Stimulated activated CD4-positive, alpha-beta T cell treated with anti-CD3 and anti-CD28 coated beads, TNF-alpha, amount 100 ng/mL, for 4 hours (primary cell): ENCODE measurements around the gene ALOX5AP.

ENCODE experiments used
- DNase-seq, 3 experiments: peaks; one replicate each; pipeline ENCODE4 v3.0.0-alpha.2; 2020; ENCODE audit warnings: low read depth in 3 of 3

Gene ALOX5AP

GRCh38 chr13:30735025-30735871 lies at the start of gene ALOX5AP:
Gene ALOX5AP, plus strand, starts transcription at chr13:30735543. Its CDS starts 63 bp downstream, at chr13:30735606.
- no peak for DNase-seq

GRCh38 chr13:30685987-30686386 lies 49.4 kb upstream of the ALOX5AP start:
- no peak for DNase-seq

- no peak for DNase-seq
Observed at GRCh38 chr13:30687601-30688000, 47.7 kb upstream of the ALOX5AP start.

GRCh38 chr13:30689752-30690151 lies 45.6 kb upstream of the ALOX5AP start:
- no peak for DNase-seq

- DNase-seq: no peak
Observed at GRCh38 chr13:30690282-30691188, 44.8 kb upstream of the ALOX5AP start.

- no peak for DNase-seq
Observed at GRCh38 chr13:30692113-30692512, 43.2 kb upstream of the ALOX5AP start.

DNA sequence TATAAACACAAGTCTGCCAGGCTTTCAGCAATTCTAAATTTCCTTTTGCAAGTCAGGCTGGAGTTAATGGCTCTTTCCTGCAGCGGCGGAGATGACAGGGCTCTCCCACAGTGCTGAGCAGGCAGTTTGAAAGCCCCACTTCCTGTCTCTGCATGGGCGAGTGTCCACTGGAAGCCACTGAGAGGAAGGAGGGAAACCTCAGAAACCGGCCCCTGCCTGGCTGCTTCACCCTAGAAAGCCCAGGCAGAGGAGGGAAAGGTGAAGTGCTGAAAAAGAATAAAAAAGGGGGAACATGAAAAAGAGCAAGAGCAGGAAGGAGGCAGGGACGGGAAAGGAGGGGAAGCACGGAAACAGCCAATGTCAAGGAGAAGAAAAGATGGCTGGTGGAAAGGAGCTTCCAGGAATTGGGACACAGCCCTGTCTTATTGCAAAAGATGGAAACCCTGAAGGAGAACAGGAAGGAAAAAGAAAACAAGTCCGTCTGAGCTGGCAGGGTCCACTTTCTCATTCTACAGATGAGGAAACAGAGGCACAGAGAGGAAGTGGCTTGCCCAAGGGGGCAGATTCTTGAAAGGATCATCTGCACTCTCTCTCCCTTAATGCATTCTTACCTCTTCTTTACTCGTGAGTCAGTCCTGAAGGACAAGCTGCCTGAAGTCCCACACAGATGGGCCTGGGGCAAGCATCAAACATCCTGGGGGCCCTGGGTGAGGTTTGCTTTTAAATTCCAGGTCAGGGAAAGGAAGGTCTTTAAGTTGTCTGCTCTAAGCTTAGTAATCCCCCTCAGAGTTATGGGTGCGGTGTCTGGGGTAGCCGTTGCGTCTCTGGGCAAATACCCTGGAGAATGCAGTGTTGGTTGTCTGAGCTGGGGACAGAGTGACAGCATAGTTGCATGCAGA lies 38.8 kb upstream of the ALOX5AP start:
- no peak for DNase-seq

DNA sequence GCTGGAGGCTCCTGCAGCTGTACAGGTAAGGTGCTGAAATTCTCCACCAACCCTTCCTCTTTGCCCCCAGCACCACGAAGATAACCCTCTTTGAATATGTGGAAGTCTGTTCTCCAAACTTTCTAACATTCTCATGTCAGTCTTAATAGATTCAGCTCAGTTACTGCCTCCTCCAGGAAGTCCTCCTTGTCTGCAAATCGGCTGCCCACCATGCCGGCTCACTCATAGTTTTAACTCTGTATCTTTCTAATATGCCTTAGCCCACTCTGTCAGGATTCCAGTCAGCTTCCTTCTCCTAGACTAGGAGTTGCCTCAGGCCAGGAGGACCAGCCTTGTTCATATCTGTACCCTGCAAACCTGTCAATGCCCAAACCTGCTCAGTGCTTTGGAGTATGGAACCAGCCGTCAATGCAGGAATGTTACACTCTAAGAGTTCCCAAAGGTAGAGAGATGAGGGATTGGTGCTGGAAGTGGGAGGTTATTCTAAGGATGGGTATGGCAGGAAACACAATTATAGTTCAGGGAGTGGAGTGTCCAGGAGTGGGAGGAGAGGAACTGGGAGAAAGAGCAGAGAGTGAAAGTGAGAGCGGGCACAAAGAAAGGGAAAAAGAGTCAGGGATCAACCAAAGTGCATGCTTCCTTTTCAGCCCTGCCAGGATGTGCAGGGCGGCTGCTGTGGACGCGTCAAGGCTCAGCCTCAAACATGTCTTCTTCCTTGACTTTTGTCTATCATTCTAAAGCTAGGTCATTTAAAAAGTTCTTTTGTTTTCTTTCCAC lies 38.0 kb upstream of the ALOX5AP start:
- no peak for DNase-seq

- no peak for DNase-seq
Observed at GRCh38 chr13:30697996-30698401, 37.3 kb upstream of the ALOX5AP start.

GRCh38 chr13:30698488-30699005 lies 36.8 kb upstream of the ALOX5AP start:
- DNase-seq: no peak

DNA sequence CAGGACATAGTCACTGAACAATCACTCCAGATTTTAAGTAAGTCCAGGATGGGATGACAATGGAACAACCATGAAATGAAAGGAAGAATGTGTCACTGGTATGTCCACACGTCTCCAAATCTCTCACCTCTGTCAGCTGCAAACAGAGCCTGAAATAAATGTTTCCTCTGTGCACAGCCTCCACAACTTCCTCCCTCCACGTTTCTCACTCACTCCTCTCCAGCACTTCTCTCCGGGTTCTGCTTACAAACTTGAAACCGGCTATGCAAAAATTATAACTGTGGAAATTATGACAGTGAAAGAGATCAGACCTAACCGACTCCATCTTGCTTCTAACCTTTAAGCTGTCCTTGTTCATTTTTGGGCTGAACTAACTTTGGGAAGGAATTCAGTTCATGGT lies 35.0 kb upstream of the ALOX5AP start:
- no peak for DNase-seq

DNA sequence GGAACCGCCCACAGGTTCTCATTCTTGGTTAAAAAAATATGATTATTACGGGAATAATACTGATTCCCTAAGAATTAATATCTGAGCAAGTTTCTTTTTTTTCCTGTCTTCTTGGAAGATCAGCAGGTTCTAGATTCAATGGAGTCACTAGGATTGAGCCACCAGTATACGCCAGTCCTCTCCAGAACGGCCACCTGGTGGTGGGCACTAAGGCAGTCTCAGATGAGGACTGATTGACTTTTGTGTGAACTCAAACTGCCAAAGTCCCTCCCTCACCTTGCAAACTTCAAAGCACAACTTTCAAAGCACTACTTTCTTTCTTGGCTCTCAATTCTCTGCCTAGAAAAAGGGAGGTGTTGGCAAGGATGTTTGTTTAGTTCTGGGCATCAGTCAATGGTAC lies 33.3 kb upstream of the ALOX5AP start:
- no peak for DNase-seq

GRCh38 chr13:30704596-30704995 lies 30.7 kb upstream of the ALOX5AP start:
- DNase-seq: no peak

- no peak for DNase-seq
Observed at GRCh38 chr13:30705680-30706079, 29.7 kb upstream of the ALOX5AP start.

- DNase-seq: no peak
Observed at GRCh38 chr13:30708541-30708940, 26.8 kb upstream of the ALOX5AP start.

DNA sequence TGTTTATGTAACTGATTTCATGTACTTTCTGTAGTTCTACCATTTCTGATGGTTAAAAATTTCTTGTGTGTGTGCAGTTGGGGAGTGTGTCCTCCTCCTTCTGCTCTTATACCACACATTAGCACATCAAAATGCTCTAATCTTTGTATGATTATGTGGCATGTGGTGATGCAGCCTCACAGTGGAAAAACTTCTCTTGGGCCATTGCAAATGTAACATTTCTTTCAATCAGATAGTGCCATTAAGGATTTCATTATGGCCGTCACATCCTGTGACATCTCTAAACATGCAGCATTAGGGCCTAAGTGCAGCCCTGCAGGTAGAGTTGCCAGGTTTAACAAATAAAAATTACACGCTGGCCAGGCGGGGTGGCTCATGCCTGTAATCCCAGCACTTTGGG lies 24.9 kb upstream of the ALOX5AP start:
- DNase-seq: no peak

- no peak for DNase-seq
Observed at GRCh38 chr13:30711375-30711774, 24.0 kb upstream of the ALOX5AP start.

DNA sequence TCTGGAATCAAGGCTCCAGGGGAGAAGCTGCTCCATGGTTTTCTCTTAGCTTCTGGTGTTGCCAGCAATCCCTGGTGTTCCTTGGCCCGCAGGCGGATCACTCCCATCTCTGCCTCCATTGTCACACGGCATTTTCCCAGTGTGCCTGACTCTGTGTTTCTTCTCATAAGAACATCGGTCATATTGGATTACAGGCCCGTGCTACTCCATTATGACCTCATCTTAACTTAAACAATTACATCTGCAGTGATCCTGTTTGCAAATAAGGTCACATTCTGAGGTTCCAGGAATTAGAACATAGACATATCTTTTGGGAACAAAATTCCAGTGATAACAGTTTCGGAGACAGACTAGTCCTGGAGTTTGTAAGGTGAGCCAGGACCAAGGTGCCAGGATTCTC lies 23.5 kb upstream of the ALOX5AP start:
- DNase-seq: no peak

DNA sequence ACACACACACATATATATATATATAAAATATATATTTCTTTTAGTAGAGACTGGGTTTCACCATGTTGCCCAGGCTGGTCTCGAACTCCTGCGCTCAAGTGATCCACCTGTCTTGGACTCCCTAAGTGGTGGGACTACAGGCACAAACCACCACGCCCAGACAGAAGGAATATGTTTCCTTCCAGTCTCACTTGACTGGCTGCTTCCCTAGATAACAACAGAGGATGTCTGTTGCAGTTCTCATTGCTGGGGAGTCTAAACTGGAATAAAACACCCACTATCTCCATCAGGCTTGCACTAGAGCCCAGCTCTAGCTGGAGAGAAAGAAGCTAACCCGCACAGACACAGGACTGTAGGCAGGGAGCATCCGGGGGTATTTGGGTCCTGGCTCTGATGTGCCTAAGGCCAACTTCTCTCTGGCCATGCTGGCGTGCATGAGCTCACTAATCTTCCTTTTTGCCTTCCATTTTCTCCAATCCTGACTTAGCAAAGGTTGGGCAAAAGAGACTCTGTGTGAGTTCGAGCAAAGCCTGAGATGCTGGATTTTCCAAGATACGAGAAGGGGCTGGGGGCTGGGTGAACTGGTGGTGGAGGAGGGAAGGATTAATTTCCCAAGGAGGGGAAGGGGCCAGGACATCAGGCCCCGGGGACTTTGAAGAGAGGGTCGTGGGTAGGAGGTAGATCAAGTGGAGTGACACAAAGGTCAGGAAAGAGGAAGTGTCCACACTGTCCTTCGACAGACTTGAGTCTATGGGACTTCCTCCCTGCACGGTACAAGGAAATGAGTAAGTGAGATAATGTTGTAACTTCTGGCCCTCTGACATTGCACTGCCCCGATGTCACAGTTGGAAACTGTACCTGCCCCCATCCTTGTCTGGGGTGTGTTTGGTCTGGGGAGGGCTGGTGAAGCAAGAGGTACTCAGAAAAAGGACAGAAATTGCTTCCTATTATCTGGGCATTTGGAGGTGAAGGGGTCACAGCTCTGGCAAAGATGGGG lies 22.5 kb upstream of the ALOX5AP start:
- no peak for DNase-seq
